GM12864 (cell line): ENCODE data around the gene MYCBP2.

Source experiments
- DNase-seq: peaks from one replicate; pipeline ENCODE4 v3.0.0-alpha.2; 2011; ENCODE audit warnings: low read depth
- H3K4me3 ChIP-seq: 2 replicates; pipeline ENCODE4 v1.5.1; 2011; ENCODE audit warnings: mild to moderate bottlenecking, low read depth, low read length, control low read depth
- TF ChIP-seq, protein P1 (sequence below): IDR thresholded peaks from 2 replicates; pipeline ENCODE4 v1.5.1; 2011; ENCODE audit warnings: low read depth, mild to moderate bottlenecking, moderate library complexity, low read length, control low read depth, inconsistent platforms; ENCODE audit errors: missing control alignments

MYCBP2 gene

DNA sequence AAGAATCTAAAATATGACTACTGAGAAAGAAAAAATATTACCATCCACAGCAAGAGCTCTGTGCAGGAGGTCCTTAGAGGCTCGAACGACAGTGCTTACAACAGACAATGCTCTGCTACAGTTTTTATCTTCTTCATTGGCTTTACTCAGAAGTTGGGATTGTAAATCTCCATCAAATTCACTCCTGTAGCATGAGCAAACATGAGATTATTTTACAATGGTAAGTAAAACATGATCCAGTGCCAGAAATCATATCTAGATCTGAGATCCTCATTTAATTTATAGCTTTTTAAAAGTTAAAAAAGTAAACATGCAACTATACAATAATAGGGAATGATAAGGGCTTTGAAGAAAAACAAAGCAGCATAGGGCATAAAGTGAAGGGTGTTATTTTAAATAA lies 155.4 kb downstream of the MYCBP2 start:
- DNase-seq: no peak
- TF ChIP-seq, protein P1, sequence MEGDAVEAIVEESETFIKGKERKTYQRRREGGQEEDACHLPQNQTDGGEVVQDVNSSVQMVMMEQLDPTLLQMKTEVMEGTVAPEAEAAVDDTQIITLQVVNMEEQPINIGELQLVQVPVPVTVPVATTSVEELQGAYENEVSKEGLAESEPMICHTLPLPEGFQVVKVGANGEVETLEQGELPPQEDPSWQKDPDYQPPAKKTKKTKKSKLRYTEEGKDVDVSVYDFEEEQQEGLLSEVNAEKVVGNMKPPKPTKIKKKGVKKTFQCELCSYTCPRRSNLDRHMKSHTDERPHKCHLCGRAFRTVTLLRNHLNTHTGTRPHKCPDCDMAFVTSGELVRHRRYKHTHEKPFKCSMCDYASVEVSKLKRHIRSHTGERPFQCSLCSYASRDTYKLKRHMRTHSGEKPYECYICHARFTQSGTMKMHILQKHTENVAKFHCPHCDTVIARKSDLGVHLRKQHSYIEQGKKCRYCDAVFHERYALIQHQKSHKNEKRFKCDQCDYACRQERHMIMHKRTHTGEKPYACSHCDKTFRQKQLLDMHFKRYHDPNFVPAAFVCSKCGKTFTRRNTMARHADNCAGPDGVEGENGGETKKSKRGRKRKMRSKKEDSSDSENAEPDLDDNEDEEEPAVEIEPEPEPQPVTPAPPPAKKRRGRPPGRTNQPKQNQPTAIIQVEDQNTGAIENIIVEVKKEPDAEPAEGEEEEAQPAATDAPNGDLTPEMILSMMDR: no peak
- H3K4me3 ChIP-seq: no peak overlapping the region

- DNase-seq: no peak
- TF ChIP-seq, protein P1: no peak
- H3K4me3 ChIP-seq: no peak overlapping the region
Observed at GRCh38 chr13:77168237-77168636, 158.7 kb downstream of the MYCBP2 start.

DNA sequence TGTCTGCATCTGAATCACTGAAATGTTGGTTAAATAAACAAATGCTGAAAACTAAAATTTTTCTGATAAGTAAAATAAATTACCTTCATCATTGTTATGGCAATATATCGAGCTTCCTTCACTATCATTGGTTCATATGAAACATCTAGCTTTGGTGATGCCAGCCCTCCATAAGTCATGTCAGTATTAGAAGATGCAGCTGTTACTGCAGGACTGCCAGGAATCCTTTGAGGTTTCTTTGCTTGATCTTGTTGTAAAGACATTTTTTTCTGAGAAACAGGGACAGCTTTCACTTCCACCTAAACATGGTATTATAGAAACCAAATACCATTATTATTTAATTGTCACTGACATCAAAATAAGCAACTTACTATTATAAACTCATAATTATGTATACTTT lies 176.2 kb downstream of the MYCBP2 start:
- TF ChIP-seq, protein P1: no peak
- H3K4me3 ChIP-seq: no peak overlapping the region
- no peak for DNase-seq

- no peak for DNase-seq
- TF ChIP-seq, protein P1: no peak
- H3K4me3 ChIP-seq: no peak overlapping the region
Observed at GRCh38 chr13:77143431-77143830, 183.5 kb downstream of the MYCBP2 start.

DNA sequence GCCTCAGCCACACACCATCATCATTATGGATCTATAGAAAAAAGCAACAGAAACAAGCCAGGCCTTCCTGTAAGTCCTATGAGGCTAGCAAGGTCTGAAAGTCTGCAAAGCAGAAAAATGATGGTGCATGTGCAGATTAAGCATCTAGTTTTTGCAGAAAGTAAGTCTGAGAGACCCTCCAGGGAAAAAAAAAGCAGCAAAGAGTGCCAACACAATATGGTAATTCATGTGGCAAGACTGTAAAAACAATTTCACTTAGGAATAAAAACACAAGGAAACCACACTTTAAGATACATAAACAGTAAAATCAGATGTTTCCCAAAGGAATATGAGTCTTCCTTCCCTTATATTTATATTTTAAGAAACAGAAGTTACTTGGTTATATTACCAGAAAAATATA lies 187.6 kb downstream of the MYCBP2 start:
- TF ChIP-seq, protein P1: no peak
- DNase-seq: no peak
- no peak overlapping the region for H3K4me3 ChIP-seq

DNA sequence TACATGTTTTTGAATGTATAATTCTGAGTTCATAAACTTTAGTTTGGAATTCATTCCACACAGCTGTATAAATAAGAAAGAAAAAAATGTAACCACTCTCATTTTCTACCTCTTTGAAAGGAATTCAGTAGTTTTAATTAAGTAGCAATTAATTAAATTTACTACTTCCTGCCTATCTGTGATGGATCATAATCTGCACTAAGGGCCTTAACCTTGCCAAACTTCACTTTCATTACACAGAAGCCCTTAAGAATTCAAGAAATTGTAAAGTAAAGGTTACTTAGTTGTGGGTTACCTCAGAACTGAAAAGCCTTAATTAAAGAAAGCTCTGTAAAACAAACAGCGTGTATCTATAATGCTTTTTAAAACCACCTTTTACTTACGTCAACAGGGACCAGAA lies 188.1 kb downstream of the MYCBP2 start:
- no peak overlapping the region for H3K4me3 ChIP-seq
- DNase-seq: no peak
- TF ChIP-seq, protein P1: no peak

GRCh38 chr13:77136902-77137420 lies 189.9 kb downstream of the MYCBP2 start:
- no peak overlapping the region for H3K4me3 ChIP-seq
- DNase-seq: no peak
- TF ChIP-seq, protein P1: no peak
